GM21737 (cell line): ENCODE measurements around the gene VWA8.
A peak's percentile ranks its signal among the peaks of the same experiment; 100 is the strongest.

Experiments used
- ATAC-seq: cut with Tn5 transposase; IDR thresholded peaks from one replicate; pipeline ENCODE4 v1.9.1; 2021; ENCODE audit warnings: mild to moderate bottlenecking, moderate library complexity; ENCODE audit not compliant: unreplicated experiment

VWA8 gene

DNA sequence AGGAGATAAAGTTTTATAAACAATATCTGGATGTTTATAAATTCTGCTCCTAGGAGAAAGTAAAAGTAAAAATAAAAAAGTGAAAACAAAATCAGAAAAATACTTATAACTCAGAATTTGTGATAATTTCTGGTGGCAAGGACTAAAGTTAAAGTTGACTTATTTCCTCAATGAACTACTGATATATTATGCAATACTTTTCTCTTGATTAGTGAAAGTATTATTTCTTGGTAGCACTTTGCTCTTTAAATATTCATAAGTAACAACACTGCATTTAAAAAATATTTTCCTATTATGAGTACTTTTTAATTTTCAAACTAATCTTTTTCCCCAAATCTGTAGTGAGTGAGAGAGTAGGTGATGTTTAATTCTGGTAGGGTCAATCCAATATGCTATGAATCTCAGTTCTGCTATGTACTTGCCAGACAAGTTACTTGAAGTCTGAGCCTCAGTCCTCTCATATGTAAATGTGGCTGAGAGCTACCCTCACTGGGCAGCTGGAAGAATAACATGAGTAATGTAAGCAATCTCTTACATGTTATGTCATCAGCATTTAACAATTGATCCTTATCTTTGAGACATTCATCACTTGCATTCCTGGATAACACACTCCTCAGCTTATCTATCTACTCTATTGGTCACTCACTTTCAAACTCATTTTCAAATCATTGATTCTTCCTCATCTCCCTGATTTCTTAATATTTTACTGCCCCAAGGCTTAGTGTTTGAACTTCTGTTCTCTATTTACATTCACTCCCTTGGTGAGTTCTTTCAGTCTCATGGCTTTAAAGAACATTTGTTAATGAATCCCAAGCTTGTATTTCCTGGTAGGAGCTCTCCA lies 264.5 kb downstream of the VWA8 start:
- no peak for ATAC-seq

DNA sequence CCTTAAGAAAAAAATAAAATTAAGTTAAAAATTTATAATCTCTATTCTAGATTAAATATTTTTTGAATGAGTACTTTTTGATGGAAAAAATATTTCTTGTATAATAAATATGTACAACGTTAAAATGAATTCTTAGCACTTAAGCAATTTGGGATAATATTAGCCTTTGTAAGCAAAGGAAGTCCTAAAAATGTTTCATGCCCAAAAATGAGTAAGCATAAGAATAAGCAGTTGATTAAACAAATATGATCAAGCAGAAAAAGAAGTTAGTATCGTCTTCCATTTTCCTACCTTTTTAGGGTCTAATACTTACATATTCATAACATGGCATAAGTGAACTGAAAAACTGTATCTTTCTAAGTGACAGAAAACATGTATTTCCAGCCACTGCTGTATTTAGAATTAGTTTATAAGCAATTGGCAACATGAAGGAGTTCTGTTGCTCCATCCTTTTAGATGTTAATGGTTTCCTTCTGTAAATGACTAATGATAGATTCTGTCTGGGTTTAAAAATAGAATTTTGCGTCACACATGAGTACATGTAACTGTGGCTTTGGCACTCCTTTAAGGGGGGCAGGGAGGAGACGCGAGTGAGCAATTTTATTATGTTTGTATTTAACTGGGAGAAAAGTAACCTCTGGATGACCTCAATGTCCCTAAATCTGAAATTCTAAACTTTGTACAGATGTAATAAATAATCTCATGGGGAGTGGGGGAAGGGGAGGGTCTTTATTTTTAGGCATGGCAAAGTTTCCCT lies 266.2 kb downstream of the VWA8 start:
- peak; percentile 74 for ATAC-seq

DNA sequence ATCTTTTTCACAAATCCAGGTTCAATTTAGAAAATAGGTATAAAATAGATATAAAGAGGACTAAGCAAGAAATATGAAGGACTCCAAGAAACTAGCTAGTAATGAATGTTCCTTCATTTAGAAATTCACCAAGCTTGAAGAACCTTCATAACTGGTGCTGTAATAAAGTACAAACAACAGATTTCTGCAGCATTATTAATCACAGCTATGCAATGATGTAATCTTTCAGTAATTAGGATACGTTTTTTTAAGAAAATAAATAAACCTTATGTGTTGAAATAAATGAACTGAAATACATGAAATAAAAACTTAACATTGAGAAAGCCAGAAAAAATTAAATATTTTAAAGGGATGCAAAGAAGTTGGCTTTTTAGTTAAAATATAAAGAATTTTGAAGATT lies 267.5 kb downstream of the VWA8 start:
- no peak for ATAC-seq

DNA sequence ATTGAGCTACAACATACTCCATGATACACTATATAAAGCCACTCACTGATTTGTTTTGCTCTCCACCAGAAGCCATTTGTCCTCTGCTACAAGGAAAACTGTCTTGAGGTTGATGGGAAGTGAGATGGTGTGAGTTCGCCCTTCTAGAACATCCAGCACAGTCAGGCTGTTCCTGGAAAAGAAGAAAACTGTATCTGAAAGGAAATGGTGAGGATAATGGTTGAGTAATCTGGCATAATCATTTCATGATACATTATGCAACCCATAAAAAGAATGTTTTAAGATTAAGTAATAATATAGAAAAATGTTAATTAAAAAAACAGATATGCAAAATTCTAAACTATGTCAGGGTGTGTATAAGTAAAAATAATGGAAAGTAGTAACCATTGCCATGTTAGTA lies 269.6 kb downstream of the VWA8 start:
- ATAC-seq, result no peak

- no peak for ATAC-seq
Measured at GRCh38 chr13:41682766-41683165, 278.1 kb downstream of the VWA8 start.

- ATAC-seq, result no peak
Measured at GRCh38 chr13:41682001-41682400, 278.9 kb downstream of the VWA8 start.

DNA sequence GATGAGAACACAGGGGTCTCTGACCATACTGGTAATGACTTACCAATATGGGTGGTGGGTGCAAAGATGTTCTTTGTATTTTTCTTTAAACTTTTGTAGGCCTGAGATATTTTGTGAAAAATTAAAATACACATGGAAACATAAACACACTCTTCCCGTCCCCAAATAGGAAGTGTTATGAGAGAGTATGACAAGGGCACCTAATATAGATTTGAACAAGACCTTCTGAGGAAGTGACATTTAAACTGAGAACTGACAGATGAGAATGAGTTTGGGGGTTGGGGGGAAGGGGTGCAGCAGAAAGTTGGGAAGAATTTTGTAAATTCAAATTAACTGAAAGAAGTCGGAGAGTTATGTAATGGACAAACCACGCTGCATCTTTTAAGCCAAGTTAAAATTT lies 279.3 kb downstream of the VWA8 start:
- no peak for ATAC-seq

DNA sequence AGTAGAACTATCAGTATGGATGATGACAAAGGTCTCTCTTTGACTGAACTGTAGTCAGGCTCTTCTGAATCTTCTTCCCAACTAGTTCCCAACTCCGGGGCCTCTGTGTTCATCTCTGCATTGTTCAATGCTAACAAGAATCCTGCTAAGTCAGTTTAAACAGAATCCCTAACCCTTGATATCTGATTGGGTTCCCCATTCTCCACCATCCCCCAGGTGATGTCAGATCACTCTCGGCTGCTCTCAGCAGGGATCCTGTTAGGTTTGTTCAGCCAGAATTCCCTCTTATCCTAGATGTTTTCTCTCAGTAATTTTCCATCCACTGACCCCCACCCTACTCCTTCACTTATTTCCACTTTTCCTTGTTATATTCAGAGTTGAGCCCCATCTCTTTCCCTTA lies 280.0 kb downstream of the VWA8 start:
- no peak for ATAC-seq

DNA sequence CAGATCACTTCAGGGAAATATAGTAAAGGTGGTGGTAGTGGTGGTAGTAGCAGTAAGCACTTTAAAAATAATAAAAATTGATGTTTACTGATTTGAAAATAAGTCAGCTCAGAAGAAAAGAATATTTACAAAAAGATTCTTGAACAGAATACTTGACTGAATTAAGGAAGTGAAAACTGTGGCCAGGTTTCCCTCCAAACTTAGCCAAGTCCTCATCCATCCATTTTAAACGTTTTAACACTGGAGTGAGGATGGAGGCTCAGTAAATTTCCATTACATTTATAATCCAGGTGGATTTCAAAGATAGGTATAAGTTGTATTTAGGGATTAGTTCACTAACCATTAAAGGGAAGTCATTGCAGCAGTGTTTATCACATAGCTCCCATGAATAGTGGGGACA lies 282.1 kb downstream of the VWA8 start:
- ATAC-seq, result no peak

GRCh38 chr13:41678249-41678648 lies 282.7 kb downstream of the VWA8 start:
- ATAC-seq, result no peak

DNA sequence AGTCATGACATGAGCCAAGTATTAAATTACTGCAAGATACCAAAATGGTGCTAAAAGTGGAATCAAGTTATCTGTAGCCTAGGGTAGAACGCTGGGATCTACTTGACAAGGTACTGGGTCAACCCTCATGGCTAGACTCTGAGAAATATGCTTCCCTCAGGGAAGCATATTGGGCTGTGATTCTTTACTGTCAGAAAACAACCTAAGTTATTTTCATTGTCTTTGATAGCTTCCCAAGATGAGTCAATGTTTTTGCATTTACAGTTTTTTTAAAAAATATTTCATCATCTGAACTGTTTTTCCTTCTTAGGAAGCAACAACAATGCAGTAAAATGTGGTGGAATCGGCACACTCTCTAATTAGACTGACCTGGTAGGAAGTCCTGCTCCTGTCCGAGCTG lies 285.6 kb downstream of the VWA8 start:
- ATAC-seq, result no peak

DNA sequence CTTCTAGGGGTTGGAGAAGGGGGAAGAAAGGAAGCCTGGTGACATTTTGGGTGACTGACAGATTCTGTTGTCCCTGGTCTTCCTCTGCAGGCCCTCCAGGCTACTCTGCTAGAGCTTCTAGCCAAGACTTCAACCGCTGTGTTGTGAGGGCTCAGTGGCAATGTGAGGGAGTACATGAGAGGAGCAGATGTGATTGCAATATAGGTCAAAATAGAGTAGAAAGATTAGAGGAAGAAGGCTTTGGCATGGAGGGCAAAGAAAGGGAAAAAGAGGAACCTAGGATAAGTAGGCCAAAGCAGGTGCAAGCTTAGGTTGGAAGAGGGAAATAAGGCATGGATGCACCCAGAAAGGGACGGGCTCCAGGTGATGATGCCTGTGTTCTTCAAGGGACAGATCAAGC lies 286.7 kb downstream of the VWA8 start:
- ATAC-seq, result no peak

- no peak for ATAC-seq
Measured at GRCh38 chr13:41673640-41674039, 287.3 kb downstream of the VWA8 start.

- no peak for ATAC-seq
Measured at GRCh38 chr13:41670873-41671443, 290.0 kb downstream of the VWA8 start.

DNA sequence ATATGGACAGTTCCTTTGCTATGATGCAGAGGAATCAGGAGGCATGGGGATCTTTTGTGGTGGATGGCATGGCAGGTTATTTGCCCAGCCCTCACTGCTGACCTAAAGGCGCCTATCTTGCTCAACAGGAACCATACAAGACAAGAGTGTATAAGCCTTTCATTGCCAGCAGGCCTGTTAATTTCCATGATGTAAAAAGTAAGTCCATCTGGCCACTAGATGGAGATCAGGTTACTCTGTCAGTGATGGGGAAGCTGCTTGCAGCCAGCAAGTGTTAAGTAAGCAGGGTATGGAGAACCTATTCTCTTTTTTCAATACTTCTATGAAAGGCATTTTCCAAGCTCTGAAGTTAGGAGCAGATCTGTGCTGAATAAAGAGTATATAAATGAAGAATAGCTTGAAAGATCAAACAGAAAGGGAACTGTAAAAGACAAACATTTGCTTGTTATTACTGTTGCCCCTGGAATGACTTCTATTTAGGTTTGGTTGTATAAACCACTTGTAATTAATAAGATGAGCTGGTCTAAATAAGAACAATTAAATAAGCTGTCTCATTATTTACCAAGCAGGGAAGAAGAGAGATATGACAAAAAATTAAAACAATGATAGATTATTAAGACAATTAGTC lies 292.7 kb downstream of the VWA8 start:
- ATAC-seq, result peak; percentile 84

DNA sequence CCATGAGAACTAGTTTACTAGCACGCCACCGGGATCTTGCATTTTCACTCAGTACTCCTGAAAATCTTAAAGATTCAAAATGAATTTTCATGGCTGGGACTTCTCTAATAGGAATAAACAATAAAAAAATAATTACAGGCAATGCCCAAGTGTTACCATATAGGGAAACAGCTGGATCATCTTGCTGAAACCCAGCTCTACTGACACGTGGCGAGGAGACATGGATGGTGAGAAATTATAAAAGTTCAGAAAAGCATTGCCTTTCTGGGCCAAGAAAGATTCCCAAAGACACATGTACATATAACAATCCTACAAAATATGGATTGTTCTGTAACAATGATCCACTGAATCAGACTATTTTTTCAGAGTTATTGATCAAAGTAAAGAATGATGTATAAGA lies 294.3 kb downstream of the VWA8 start:
- no peak for ATAC-seq

DNA sequence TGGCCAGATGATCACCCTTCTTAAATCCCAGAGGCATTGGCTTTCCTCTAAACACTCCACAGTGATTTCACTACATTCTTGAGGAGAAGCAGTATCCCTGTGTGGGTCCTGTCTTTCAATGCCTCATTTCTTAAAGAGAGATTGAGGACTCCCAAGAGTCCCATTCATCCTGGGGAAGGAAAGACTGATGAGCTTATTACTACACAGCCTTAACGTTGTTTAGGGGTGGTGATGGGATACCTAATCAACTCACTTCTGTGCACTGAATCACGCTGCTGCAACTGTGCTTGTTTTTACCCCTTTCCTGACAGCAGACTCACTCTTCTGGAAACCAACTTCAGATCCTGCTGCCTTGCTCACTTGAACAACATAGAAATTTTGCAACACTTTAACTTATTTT lies 300.5 kb downstream of the VWA8 start:
- ATAC-seq, result no peak

DNA sequence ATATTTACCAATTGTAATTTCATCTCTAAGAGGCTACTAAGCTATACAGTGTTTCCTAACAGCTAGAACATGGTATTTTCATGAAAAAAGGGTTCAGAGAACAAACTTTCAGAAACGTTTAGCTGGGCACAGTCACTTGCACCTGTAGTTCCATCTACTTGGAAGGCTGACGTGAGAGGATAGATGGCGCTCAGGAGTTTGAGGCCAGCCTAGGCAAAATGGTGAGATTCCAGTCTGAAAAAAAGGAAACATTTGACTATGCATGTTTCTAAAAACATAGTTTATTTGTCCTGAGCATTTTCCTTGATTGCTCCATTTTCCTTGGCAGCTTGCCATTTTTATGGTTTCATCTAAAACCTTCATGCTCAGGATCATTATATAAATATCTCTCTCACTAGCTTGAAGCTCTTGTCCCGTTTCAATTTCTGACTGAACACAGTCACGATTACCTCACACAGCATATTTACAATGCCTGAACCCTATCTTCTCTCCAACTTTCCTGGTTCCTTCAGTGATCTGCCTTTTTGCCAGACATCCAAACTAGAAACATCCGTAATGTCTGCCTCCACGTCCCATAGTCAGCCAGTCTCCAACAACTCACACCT lies 302.8 kb downstream of the VWA8 start:
- ATAC-seq, result no peak

GRCh38 chr13:41655997-41656396 lies 304.9 kb downstream of the VWA8 start:
- no peak for ATAC-seq

GRCh38 chr13:41654796-41655195 lies 306.1 kb downstream of the VWA8 start:
- no peak for ATAC-seq

- no peak for ATAC-seq
Measured at GRCh38 chr13:41652735-41653361, 308.1 kb downstream of the VWA8 start.
